GM12801 (cell line): Measurements from ENCODE around the gene ACTR5.

Experiments
- CTCF ChIP-seq: IDR thresholded peaks from one replicate; pipeline ENCODE4 v1.5.1; 2011; ENCODE audit warnings: control low read depth; ENCODE audit not compliant: insufficient read length; ENCODE audit errors: extremely low read depth

Gene ACTR5

GRCh38 chr20:38809942-38810341 is 61.7 kb downstream of the ACTR5 start:
- TF ChIP-seq CTCF, result no peak

GRCh38 chr20:38810926-38811630 is 62.8 kb downstream of the ACTR5 start:
- TF ChIP-seq CTCF, result no peak

GRCh38 chr20:38811769-38812168 is 63.5 kb downstream of the ACTR5 start:
- TF ChIP-seq CTCF, result no peak

GRCh38 chr20:38812182-38812581 is 63.9 kb downstream of the ACTR5 start:
- TF ChIP-seq CTCF, result no peak

GRCh38 chr20:38812709-38813573 is 64.7 kb downstream of the ACTR5 start:
- TF ChIP-seq CTCF, result no peak

- TF ChIP-seq CTCF, result no peak
Observed at GRCh38 chr20:38815446-38815845, 67.2 kb downstream of the ACTR5 start.

- TF ChIP-seq CTCF, result no peak
Observed at GRCh38 chr20:38818113-38819065, 70.1 kb downstream of the ACTR5 start.
